IPS-NIHi11 (cell line): ENCODE results near the gene UGT1A10.
"Not testable (repeated sequence)": the region's sequence is repeated elsewhere in the genome, so short reads cannot be mapped to it uniquely, and the experiment has no call there.

ENCODE experiments used
- DNase-seq: peaks from one replicate; pipeline ENCODE4 v3.0.0; 2012; ENCODE audit warnings: mixed read lengths, low spot score

The UGT1A10 gene

GRCh38 chr2:233692648-233693047, 56.4 kb downstream of the UGT1A10 start, which contains the start of gene UGT1A6:
UGT1A6 (plus strand) TSS chr2:233692890; CDS start chr2:233693005, 115 bp downstream.
- DNase-seq, result no peak

- no peak for DNase-seq
Measured at GRCh38 chr2:233693963-233694362, 57.7 kb downstream of the UGT1A10 start.

GRCh38 chr2:233698740-233699139, 62.5 kb downstream of the UGT1A10 start:
- DNase-seq, result no peak

DNA sequence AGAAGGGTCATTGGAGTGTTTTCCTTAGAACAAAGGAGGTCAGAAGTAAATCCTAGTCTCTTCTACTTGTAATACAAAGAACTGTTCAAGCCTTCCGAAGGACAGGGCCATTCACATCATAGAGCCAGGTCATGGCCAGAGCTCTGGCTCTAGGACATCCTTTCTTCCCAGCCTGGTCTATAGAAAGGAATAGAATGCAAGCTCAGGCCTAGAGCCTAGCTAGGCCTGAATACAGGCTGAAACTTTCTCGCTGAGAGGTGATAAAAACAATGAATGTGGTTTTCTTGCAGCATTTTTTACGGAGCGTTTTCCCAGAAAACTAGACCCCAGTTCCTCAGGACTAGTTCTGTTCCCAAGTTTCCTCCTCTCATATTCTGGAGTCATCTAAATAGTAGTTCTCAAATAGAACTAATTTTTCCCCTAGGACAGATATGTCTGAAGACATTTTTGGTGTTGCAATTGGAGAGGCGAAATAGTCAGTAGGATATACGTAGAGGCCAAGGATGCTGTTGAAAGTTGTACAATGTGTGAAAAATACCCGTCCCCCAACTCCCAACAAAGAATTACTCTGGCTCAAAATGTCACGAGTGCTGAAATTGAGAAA, 63.3 kb downstream of the UGT1A10 start:
- no peak for DNase-seq

- DNase-seq, result no peak
Measured at GRCh38 chr2:233700028-233700635, 63.9 kb downstream of the UGT1A10 start.

- DNase-seq, result not testable (repeated sequence)
Measured at GRCh38 chr2:233700842-233701241, 64.6 kb downstream of the UGT1A10 start.

DNA sequence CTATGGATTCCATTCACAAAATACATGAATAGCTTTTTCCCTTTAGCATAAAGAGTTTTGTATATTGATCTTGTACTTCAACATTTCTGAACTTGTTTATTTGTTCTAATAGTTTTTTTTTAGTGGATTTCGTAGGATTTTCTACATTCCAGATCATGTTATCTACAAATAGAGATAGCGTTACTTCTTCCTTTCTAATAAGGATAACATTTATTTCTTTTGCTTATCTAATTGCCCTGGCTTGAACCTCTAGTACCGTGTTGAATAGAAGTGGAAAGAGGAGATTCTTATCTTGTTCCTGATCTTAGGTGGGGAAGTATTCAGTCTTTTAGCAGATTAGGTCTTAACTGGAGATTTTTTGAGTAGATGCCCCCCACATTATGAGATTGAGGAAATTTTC, 66.0 kb downstream of the UGT1A10 start:
- no peak for DNase-seq

DNA sequence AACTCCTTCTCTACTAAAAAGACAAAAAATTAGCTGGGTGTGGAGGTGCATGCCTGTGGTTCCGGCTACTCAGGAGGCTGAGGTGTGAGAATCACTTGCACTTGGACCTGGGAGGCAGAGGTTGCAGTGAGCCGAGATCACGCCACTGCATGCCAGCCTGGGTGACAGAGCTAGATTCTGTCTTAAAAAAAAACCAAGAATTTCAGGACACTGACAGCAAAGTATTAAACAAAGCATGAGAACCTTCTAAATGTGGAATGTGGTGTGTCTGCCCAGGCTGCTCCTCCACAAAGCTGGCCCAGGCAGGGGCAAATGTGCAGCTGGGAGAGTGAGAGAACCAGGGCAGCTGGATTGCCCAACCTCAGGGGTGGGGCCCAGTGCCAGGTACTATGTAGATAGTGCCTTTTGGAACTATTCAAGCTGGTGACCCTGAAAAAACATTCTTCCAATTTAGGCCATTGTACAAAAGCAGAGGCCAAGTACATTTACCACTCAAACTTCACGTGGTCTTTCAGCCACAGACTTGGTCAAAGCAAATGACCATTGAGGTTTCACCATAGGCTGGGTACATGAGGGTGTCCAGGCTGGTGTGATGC, 69.8 kb downstream of the UGT1A10 start:
- DNase-seq, result no peak

GRCh38 chr2:233706720-233707119, 70.5 kb downstream of the UGT1A10 start:
- DNase-seq, result no peak

DNA sequence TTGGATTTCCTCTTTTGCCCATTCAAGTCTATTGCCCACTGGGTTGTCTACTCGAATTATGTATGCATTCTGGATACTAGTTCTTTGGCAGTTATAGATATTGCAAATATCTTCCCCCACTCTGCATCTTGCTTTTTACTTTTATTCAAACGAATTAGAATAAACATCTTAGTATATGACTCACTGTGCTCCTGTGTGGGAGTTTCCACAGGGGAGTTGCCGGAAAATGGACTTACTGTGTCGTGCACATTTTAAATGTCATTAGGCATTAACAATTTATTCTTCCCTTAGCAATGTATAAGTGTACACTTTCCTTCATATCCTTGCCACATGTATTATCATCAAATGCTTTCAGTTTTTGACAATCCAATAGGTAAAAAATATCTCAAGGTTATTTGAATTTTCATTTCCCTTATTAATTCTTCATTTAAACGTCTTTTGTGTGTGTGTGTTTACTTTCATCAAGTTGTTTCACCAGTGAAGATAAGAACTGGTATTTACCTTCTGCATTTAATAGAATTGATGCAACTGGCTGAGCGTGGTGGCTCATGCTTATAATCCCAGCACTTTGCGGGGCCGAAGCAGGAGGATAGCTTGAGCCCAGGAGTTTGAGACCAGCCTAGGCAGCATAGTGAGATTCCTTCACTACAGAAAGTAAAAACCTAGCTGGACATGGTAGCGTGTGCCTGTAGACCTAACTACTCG, 71.8 kb downstream of the UGT1A10 start:
- DNase-seq, result no peak

DNA sequence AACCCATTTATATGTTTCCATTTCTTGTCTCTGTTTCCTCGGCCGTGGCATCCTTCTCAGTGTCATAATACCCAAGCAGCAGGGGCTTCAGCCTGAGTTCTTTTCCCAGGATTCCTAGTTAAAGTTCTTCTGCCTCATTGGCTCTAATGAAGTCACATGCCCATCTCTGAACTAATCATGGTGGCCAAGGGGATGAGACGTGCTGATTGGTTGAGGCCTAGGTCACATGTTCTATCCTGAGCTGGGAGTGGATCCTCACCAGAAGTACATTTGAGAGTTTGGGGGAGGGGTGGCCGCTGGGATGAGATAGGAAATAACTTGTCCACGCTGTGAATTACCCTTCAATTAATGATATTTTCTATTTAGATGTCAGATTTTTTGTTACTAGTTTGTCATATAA, 72.7 kb downstream of the UGT1A10 start:
- no peak for DNase-seq

- peak; percentile 80 for DNase-seq
Measured at GRCh38 chr2:233711312-233712008, 75.2 kb downstream of the UGT1A10 start.

DNA sequence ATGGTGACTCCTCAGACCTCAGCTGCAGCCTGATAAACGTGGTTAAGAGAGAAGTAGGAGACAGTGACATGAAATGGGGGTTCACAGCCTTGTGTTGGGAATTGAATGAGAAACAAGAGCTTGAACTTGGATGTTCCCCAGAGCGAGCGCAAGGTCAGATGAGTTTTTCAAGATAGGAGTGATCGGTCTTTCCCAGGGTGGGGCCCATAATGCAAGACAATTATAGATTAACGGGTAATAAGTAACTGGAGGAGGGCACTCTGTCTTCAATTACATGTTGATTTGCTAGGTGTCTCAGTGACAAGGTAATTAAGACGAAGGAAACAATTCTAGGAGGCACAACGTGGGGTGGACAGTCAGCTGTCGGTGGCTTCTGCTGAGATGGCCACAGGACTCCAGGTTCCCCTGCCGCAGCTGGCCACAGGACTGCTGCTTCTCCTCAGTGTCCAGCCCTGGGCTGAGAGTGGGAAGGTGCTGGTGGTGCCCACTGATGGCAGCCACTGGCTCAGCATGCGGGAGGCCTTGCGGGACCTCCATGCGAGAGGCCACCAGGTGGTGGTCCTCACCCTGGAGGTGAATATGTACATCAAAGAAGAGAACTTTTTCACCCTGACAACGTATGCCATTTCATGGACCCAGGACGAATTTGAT, 76.5 kb downstream of the UGT1A10 start, which contains the start of gene UGT1A5:
Gene UGT1A5 (plus strand): TSS at position 297 of the 651 bp plus-strand sequence. CDS start 85 bp downstream, at position 382.
- no peak for DNase-seq

DNA sequence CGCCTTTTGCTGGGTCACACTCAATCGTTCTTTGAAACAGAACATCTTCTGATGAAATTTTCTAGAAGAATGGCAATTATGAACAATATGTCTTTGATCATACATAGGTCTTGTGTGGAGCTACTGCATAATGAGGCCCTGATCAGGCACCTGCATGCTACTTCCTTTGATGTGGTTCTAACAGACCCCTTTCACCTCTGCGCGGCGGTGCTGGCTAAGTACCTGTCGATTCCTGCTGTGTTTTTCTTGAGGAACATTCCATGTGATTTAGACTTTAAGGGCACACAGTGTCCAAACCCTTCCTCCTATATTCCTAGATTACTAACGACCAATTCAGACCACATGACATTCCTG, 77.0 kb downstream of the UGT1A10 start:
- no peak for DNase-seq

- no peak for DNase-seq
Measured at GRCh38 chr2:233714121-233714520, 77.9 kb downstream of the UGT1A10 start.

- DNase-seq, result no peak
Measured at GRCh38 chr2:233718552-233718951, 82.3 kb downstream of the UGT1A10 start, which contains the start of gene UGT1A4. UGT1A4 (plus strand) TSS chr2:233718736; CDS start chr2:233718821, 85 bp downstream.

DNA sequence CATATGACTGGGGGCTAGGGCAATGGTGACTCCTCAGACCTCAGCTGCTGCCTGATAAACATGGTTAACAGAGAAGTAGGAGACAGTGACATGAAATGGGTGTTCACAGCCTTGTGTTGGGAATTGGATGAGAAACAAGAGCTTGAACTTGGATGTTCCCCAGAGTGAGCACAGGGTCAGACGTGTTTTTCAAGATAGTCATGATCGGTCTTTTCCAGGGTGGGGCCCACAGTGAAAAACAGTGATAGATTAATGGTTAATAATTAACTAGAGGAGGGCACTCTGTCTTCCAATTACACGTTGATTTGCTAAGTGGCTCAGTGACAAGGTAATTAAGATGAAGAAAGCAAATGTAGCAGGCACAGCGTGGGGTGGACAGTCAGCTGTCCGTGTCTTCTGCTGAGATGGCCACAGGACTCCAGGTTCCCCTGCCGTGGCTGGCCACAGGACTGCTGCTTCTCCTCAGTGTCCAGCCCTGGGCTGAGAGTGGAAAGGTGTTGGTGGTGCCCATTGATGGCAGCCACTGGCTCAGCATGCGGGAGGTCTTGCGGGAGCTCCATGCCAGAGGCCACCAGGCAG, 92.6 kb downstream of the UGT1A10 start, which contains the start of gene UGT1A3:
Gene UGT1A3 (plus strand): TSS at position 320 of the 579 bp plus-strand sequence. CDS start 85 bp downstream, at position 405.
- DNase-seq, result no peak

DNA sequence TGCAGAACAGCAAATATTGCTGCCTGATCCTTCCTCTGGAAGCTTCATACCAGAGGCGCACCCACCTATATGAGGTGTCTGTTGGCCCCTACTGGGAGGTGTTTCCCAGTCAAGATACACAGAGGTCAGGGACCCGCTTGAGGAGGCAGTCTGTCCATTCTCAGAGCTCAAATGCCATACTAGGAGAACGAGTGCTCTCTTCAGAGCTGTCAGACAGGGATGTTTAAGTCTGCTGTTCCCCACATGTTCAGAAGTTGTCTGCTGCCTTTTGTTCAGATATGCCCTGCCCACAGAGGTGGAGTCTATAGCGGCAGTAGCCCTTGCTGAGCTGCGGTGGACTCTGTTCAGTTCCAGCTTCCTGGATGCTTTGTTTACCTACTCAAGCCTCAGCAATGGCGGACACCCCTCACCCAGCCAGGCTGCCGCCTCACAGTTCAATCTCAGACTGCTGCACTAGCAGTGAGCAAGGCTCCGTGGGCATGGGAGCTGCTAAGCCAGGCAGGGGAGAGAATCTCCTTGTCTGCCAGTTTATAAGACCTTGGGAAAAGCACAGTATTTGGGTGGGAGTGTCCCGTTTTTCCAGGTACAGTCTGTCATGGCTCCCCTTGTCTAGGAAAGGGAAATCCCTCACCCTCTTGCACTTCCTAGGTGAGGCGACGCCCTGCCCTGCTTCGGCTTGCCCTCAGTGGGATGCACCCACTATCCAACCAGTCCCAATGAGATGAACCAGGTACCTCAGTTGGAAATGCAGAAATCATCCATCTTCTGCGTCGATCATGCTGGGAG, 100.8 kb downstream of the UGT1A10 start:
- DNase-seq, result not testable (repeated sequence)

GRCh38 chr2:233740870-233741269, 104.6 kb downstream of the UGT1A10 start:
- DNase-seq, result no peak
